Measurements from ENCODE around the gene WWC2.

DNA sequence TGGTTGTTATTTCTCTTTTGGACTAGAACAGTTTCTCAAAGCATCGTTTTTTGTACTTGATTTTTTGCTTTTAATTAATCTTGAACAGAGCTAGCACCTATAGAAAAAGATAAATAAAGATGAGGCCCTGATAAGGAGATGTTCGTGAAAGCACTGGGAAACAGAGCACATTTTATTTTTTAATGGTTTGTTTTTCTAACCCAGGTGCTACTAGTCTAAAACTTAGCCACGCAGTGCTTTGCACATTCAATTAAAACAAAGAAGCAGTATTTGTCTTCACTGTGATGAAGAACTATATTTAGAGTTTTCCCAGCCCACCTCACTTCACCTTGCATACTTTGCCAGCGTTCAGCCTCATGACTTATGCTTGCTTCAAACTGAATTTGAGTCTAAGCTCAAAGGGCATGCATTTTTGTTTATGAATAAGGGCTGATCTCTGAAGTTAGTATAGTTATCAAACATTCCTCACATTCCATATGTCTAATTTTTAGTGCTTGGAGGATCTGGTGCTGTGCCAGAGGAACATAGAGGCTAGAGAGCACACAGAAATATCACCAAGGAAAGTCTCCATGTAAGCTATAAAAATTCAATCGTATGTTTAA, 76.7 kb downstream of the WWC2 start:
- no peak for TF ChIP-seq POLR2A (IDR thresholded peaks at IDR 0.05)
- TF ChIP-seq, protein P1, sequence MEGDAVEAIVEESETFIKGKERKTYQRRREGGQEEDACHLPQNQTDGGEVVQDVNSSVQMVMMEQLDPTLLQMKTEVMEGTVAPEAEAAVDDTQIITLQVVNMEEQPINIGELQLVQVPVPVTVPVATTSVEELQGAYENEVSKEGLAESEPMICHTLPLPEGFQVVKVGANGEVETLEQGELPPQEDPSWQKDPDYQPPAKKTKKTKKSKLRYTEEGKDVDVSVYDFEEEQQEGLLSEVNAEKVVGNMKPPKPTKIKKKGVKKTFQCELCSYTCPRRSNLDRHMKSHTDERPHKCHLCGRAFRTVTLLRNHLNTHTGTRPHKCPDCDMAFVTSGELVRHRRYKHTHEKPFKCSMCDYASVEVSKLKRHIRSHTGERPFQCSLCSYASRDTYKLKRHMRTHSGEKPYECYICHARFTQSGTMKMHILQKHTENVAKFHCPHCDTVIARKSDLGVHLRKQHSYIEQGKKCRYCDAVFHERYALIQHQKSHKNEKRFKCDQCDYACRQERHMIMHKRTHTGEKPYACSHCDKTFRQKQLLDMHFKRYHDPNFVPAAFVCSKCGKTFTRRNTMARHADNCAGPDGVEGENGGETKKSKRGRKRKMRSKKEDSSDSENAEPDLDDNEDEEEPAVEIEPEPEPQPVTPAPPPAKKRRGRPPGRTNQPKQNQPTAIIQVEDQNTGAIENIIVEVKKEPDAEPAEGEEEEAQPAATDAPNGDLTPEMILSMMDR (IDR thresholded peaks at IDR 0.05) = no peak
